Measurements from ENCODE around the gene CDHR1. TPM values are rescaled to one million over a fixed set of nuclear protein-coding genes. Genes with fewer than 3 reads are reported as not detected.

CDHR1 gene
- total RNA-seq, 3 donors from 2014 or later = 0.15 to 0.66 (median 0.16) TPM

DNA sequence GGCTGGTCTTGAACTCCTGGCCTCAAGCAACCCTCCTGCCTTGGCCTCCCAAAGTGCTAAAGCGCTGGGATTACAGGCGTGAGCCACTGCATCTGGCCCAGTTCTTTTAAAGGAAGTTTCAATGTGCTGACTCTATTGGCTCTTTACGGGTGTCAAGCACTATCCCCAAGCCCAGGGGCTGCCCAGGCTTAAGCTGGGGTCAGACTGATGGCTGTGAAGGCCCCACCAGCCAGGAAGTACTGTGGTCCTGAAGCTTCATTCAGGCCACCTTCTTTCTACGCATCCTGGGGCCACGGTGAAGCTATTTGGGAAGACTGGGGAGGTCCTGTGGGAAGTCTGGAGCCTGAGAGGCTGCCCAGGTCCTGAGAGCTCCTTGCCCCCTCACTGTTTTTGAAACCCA, 12.7 kb upstream of the CDHR1 start:
- H3K27ac ChIP-seq = no peak overlapping the region
- H3K9me3 ChIP-seq = no peaks in the 10 kb centered on the region
- TF ChIP-seq POLR2AphosphoS5 (IDR thresholded peaks at IDR 0.05) (no peak), POLR2A (IDR thresholded peaks at IDR 0.05) (no peak)
- TF ChIP-seq, protein P1, sequence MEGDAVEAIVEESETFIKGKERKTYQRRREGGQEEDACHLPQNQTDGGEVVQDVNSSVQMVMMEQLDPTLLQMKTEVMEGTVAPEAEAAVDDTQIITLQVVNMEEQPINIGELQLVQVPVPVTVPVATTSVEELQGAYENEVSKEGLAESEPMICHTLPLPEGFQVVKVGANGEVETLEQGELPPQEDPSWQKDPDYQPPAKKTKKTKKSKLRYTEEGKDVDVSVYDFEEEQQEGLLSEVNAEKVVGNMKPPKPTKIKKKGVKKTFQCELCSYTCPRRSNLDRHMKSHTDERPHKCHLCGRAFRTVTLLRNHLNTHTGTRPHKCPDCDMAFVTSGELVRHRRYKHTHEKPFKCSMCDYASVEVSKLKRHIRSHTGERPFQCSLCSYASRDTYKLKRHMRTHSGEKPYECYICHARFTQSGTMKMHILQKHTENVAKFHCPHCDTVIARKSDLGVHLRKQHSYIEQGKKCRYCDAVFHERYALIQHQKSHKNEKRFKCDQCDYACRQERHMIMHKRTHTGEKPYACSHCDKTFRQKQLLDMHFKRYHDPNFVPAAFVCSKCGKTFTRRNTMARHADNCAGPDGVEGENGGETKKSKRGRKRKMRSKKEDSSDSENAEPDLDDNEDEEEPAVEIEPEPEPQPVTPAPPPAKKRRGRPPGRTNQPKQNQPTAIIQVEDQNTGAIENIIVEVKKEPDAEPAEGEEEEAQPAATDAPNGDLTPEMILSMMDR (IDR thresholded peaks at IDR 0.05) = no peak
- peaks cover 0 to 8% of the 10 kb centered on the region in 2 donors for H3K27me3 ChIP-seq
- intact Hi-C loops (cut with DNase I; ENCODE audit: low total_unique reads) = no loop called here
- no peaks in the 10 kb centered on the region for H3K4me1 ChIP-seq
- no peak for DNase-seq (ENCODE audit: low spot score in 2 of 2)
- no peak overlapping the region for H3K4me3 ChIP-seq
- no peaks in the 10 kb centered on the region for H3K36me3 ChIP-seq

DNA sequence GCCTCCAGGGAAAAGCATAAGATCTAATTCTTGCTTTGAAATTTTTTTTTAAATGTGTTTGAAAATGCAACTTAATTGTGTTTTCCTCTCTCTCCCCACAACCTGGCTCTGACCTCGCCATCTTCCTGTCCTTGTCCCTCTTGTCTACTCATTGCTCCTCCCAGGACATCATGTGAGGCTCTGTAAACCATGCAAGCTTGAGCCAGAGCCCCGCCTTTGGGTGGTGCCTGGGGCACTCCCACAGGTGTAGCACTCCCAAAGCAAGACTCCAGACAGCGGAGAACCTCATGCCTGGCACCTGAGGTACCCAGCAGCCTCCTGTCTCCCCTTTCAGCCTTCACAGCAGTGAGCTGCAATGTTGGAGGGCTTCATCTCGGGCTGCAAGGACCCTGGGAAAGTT, 9.8 kb upstream of the CDHR1 start:
- intact Hi-C loops (cut with DNase I; ENCODE audit: low total_unique reads) = no loop called here

DNA sequence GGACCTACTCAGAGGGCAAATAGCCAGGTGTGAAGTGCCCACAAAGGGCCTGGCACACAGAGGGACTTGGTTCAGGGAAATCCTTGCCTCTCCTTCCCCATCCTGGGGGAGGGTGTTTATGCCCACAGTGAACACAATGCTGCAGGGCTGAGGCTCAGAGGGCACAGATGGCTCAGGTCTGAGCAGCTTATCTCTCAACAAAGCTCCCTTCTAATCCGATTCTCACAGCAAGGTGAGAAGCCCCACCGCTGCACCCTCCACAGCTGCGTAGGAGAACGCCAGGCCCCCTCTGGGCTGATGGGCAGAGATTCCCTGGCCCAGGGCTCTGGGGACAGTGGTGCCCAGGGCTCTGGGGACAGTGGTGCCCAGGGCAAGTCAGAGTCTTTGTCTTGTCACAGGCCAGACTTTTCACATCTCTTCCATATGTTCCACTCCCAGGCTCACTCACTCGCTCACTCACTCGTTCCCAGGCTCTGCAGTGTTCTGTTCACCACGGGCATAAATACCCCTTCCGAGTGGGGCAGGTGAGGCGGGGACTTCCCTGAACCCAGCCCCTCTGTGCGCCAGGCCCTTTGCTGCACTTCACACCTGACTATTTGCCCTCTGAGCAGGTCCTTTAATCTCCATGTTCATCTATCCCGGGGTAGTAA, 8.7 kb upstream of the CDHR1 start:
- no peak for TF ChIP-seq POLR2A (IDR thresholded peaks at IDR 0.05)
- H3K27me3 ChIP-seq = peaks cover 0 to 17% of the 10 kb centered on the region in 2 donors
- no peak overlapping the region for H3K4me3 ChIP-seq
- H3K4me1 ChIP-seq = no peaks in the 10 kb centered on the region
- no peak for DNase-seq (ENCODE audit: low spot score in 2 of 2)
- H3K9me3 ChIP-seq = no peaks in the 10 kb centered on the region
- H3K36me3 ChIP-seq = no peaks in the 10 kb centered on the region
- H3K27ac ChIP-seq = no peak overlapping the region
- intact Hi-C loops (cut with DNase I; ENCODE audit: low total_unique reads) = no loop called here

More for the DNA sequence above, 9.8 kb upstream of the CDHR1 start:
- TF ChIP-seq, protein P1 (IDR thresholded peaks at IDR 0.05) = no peak
- TF ChIP-seq POLR2AphosphoS5 (IDR thresholded peaks at IDR 0.05) = no peak
- Histone ChIP-seq H3K4me3 (no peak overlapping the region), H3K27me3 (peaks cover 0 to 17% of the 10 kb centered on the region in 2 donors), H3K36me3 (no peaks in the 10 kb centered on the region), H3K9me3 (no peaks in the 10 kb centered on the region), H3K27ac (no peak overlapping the region), H3K4me1 (no peaks in the 10 kb centered on the region)
- no peak for DNase-seq (ENCODE audit: low spot score in 2 of 2)

DNA sequence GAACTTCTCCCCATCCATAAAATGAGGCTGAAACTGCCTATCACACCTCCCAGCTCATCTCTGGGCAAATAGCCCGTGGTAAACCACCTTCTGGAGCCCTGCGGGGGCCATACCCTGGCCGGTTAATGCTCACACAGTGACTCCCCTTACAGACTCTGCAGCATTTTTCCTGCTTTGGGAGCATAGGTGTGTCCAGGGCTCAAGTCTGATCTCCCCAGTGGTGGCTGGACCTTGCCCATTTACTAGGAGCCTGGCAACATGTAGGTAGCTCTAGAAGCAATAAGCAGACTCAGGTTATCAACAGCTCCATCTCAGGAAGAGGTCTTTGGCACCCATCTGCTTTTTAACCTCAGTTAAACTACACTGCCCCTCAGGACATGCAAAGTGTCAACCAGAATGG, 5.5 kb upstream of the CDHR1 start:
- no peak overlapping the region for H3K27ac ChIP-seq
- no peaks in the 10 kb centered on the region for H3K4me1 ChIP-seq
- intact Hi-C loops (cut with DNase I; ENCODE audit: low total_unique reads) = no loop called here
- no peak overlapping the region for H3K4me3 ChIP-seq
- TF ChIP-seq POLR2AphosphoS5 (IDR thresholded peaks at IDR 0.05) (no peak), POLR2A (IDR thresholded peaks at IDR 0.05) (no peak)
- TF ChIP-seq, protein P1 (IDR thresholded peaks at IDR 0.05) = no peak
- no peak for DNase-seq (ENCODE audit: low spot score in 2 of 2)
- no peaks in the 10 kb centered on the region for H3K36me3 ChIP-seq
- H3K9me3 ChIP-seq = no peaks in the 10 kb centered on the region
- H3K27me3 ChIP-seq = peaks cover 0 to 28% of the 10 kb centered on the region in 2 donors

DNA sequence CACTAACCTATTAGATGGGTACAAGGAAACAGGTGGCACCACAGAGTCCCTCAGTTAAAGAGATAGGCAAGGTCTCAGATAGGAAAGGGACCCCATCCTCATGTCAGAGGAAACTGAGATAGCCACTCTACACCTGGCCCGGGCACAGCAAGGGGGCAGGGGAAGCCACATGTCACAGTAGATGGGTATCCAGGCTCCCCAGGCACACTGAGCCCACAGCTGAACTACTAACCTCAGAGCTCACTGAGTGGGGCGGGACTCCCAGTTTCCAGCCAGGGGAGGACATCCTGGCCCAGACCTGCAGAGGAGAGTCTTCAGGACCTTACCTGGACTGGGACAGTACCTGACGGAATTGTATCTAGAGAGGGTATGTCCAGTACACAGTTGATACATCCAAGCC, 3.7 kb upstream of the CDHR1 start:
- Histone ChIP-seq H3K36me3 (no peaks in the 10 kb centered on the region), H3K27me3 (peaks cover 6 to 39% of the 10 kb centered on the region in 2 donors), H3K4me1 (peaks cover 0 to 11% of the 10 kb centered on the region in 2 donors), H3K9me3 (no peaks in the 10 kb centered on the region), H3K27ac (no peak overlapping the region), H3K4me3 (no peak overlapping the region)
- DNase-seq (ENCODE audit: low spot score in 2 of 2) = no peak
- intact Hi-C loops (cut with DNase I; ENCODE audit: low total_unique reads) = no loop called here
- TF ChIP-seq POLR2AphosphoS5 (IDR thresholded peaks at IDR 0.05) (no peak), POLR2A (IDR thresholded peaks at IDR 0.05) (no peak)
- TF ChIP-seq, protein P1 (IDR thresholded peaks at IDR 0.05) = no peak

Data from breast epithelium (tissue), 4 donors.